NCI-H1105 treated with DMSO at 0.1 percent for 48 hours (cell line): Measurements from ENCODE around the gene RPL14.
"Not testable (repeated sequence)": the region's sequence is repeated elsewhere in the genome, so short reads cannot be mapped to it uniquely, and the experiment has no call there.

Experiments used
- DNase-seq: peaks from one replicate; lab custom pipeline; 2025; lab: John Stamatoyannopoulos, UW

The RPL14 gene

DNA sequence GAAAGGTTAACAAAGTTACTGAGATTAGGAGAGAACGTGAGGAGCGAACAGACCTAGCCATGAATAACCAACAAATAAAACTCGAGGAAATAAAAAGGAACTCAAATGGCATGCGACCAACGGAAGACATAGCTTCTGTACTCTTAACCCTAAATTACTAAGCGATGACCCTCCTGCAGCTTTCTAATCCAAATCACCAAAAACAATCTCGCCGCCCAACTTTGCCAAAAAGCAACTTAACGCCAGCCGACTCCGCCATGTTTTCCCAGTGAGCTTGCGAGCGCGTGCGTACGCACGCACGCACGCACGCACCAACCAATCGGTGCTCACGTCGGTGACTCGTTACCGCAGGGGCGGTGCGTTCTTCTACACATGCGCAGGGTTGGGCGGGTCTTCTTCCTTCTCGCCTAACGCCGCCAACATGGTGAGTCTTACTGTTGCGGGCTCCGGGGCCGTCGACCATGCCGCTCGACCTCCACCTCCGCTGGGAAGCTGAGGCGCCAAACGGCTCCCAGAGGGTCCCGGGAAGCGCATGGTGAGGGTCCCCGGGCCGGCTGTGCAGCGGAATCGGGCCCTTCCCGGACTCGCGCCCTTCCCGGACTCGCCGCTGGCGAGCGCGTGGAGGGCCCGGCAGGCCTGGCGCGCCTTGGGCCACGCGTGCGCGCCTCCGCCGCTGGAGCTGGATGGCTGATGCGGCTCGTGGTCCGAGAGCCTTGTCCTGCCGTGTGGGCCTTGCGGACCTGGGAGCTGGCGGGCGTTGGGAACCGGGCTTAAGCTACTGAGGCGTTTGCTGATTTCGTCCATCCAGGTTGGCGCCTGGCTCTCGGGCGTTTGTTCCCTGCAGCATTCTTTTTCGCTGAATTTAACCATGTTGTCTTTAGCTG lies at the start of gene RPL14:
Gene RPL14 (plus strand): TSS at position 400 of the 884 bp plus-strand sequence. CDS start 133 bp downstream, at position 533.
- DNase-seq, result peak; percentile 74

GRCh38 chr3:40407611-40408010 lies 49.5 kb upstream of the RPL14 start:
- no peak for DNase-seq

DNA sequence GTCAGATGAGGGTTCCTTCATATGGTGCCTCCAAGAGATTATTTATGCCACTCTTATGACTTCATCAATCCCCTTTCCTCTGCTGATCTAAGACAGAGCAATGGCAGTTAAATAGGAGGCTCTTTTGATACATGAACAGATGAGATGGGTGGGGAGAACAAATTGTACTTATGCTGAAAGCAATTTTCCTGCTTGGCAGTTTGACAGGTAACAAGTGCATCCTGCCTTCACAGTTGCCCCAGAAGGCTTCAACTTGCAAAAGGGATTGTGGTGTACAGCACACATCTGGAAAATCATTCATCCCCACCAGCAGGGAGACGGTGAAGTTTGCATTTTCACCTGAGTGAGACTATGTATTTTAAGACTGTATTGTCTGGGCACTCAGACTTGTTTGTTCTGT lies 42.9 kb upstream of the RPL14 start:
- peak; percentile 35 for DNase-seq

GRCh38 chr3:40417845-40418543 lies 39.1 kb upstream of the RPL14 start:
- no peak for DNase-seq

- DNase-seq, result no peak
Observed at GRCh38 chr3:40422861-40423260, 34.3 kb upstream of the RPL14 start.

DNA sequence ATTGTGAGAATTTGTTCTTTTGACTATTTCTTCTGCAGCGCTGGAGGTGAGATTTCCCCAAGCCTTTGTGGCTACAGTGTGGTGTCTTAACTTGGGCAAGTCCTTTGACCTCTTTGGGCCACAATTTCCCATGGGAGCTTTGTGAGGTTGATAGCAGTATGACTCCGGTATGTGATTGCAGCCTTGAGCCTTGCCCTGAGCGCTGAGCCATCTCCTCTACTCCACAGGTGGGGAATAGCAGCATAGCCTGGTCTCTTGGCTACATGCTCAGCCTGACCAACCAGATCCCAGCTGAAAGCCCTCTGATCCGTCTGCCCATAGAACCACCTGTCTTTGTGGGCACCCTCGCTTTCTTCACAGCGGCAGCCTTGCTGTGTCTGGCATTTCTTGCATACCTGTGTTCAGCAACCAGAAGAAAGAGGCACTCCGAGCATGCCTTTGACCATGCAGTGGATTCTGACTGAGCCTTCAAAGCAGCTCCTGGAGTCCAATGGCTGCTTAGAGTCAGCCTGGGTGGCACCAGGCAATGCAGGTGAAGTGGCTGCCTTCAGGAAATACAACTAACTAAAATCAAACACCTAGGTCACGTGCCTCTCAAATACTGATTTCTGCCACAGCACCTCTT lies 30.0 kb upstream of the RPL14 start:
- no peak for DNase-seq

DNA sequence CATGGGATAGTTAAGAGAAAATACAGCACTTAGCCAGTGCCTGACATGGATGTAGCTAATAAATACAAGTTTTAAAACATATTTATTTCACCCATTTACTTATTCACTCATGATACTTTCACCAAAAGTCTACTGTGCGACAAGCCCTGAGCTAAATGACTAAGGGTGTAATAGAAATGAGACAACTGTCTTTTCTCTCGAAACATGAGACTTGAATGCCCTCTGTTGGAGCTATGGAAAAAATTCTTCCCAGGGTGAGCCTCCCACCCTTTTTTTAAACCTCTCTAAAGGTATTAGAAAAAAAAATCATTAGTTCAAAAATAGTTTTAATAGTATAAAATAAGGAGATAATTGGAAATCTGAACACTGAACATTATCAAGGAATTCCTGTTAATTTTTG lies 24.3 kb upstream of the RPL14 start:
- DNase-seq, result no peak

GRCh38 chr3:40437889-40438288 lies 19.2 kb upstream of the RPL14 start:
- no peak for DNase-seq

DNA sequence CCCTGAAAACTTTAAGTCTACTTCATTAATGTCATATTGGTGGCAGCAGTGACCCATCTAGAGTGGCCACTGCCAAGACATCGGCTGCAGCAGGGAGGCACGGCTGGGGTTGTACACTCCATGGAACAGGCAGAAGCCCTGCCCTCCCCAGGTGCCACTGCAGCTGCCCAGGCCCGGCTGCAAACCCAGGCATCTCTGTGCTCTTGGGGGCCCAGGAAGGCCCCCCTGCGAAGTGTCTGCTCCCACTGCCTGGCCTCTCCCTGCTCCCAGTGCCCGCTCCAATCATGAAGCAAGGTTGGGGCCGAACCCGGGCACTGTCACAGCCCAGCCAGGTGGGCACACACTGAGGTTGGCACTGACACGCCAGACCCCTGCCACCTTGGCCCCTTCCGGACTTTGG lies 12.1 kb upstream of the RPL14 start:
- DNase-seq, result no peak

- no peak for DNase-seq
Observed at GRCh38 chr3:40445880-40446279, 11.3 kb upstream of the RPL14 start.

- DNase-seq, result no peak
Observed at GRCh38 chr3:40450438-40450837, 6.7 kb upstream of the RPL14 start.

DNA sequence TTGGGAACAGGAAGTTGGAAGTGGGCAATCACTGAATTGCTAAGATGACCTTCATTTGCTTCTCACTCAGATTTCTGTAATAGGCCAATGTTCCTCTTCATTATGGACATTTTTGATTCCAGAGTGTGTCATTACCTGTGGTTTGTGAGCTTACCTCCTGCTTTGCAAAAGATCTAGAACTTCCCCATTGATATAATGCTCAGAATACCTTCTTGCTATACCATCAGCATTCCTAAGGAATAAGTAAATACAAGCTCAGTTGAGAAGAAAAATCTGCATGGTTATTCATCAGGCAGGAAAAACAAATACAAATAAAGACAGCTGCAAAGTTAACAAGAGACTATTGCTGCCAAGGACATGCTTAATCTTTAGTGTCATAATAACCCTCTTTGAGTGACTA lies 5.6 kb upstream of the RPL14 start:
- DNase-seq, result no peak

DNA sequence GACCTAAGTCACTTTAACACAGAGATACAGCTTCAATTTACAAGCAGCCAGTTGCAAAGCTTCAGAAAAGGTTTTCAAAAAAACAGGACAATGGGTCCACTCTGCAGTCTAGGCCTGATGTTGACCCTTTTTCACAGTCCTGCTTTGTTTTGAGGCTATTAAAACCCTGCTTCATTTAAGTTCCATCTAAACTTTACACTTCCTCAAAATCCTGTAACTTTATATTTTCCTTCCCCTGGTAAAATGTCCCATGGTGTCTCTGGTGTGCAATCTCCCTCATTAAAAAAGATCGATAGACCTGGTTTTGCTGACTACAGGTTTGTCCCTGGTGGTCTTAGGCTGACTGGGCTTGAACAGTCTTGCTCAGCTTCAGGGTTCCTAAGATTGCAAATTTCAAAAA lies 5.1 kb upstream of the RPL14 start:
- no peak for DNase-seq

DNA sequence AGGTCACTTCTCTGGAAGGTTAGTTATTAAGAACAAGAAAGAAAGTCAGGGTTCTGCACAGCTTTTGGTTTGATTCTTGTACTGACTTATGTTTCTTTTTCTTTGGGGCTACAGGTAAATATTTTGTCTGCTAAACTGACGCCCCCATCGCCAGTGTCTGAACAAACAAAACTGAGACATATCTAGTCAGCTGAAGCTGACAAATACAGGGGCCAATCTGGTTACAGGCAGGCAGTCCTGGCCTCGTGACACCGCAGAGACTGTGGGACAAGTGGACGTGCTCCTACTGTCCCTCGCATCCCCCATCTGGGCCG lies 4.6 kb upstream of the RPL14 start:
- no peak for DNase-seq

DNA sequence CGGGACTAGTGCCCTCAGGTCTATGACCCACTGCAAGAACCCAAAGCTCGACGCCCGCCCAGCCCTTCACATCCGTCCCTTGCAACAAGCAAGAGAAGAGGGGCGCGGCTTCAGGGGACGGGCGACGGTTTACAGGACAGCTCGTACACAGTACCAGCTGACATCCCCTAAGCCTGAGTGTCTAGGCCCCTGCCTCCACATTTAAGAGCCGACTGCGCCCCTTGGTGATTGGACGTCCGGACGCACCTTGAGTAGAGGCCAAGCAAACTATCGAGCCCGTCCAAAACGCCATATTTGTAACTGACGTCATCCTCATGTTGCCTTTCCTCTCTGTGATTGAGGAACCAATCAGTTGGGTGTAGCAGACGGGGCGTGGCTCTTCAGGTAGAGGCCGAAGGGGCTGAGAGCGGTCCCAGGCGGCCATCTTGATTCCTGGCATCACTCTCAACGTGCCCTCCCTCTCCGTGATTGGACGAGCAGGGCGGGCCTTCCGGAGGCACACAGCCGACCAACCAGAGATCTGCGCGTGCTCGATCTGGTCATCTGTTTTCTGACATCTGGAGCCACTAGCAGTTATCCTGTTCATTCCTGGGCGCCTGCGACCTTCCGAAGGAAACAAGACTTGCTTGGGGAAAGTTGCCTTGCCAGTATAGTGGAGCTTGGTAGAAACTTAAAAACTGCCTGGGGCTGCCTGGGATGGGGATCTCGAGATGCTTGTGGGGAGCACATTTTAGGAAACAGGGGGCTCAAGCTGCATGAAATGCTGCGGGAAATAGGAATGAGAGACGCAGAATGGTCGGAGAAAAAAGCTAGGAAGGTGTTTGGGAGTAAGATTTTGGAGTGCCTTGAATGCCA lies 4.0 kb upstream of the RPL14 start:
- DNase-seq, result peak; percentile 95

- DNase-seq, result no peak
Observed at GRCh38 chr3:40453933-40454332, 3.2 kb upstream of the RPL14 start.

DNA sequence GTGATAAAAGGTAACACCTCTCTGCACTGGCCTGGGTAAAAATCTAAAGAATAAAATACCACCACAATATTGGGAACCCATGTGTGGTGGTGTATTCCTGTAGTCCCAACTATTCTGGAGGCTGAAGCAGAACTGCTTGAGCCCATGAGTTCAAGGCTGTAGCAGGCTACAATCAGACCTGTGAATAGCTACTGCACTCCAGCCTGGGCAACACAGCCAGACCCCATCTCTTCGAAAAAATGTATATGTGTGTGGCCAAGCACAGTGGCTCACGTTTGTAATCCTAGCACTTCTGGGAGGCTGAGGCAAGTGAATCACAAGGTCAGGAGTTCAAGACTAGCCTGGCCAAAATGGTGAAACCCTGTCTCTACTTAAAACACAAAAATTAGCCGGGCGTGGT lies 1.8 kb upstream of the RPL14 start:
- no peak for DNase-seq

DNA sequence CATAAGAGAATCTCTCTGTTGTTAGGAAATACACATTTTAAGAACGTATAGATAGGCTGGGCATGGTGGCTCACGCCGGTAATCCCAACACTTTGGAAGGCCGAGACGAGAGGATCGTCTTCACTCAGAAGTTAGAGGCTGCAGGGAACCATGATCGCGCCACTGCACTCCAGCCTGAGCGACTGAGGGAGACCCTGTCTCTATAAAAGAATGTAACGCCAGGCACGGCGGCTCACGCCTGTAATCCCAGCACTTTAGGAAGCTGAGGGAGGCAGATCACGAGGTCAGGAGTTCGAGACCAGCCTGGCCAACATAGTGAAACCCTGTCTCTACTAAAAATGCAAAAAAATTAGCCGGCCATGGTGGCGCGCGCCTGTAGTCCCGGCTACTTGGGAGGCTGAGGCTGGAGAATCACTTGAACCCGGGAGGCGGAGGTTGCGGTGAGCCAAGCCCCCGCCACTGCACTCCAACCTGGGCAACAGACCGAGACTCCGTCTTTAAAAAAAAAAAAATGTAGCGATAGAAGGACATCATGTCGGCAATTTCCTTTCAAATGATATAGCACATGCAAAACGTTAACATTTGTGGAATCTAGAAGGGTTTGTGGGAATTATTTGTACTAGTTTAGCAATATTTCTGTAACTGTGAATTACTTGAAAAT lies 730 bp upstream of the RPL14 start:
- DNase-seq, result no peak

- no peak for DNase-seq
Observed at GRCh38 chr3:40458473-40458872, 1.3 kb downstream of the RPL14 start.

DNA sequence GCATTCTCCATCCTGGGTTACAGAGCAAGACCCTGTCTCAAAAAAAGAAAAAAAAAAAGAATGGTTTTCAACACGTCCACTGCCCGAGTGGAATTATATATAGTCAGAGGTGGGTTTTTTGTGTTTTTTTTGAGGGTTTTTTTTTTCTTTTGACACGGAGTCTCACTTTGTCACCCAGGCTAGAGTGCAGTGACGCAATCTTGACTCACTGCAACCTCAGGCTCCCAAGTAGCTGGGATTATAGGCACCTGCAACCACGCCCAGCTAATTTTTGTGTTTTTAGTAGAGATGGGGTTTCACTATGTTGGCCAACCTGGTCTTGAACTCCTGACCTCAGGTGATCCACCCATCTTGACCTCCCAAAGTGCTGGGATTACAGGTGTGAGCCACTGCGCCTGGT lies 3.3 kb downstream of the RPL14 start:
- DNase-seq, result not testable (repeated sequence)

- DNase-seq, result no peak
Observed at GRCh38 chr3:40461161-40461560, 4.0 kb downstream of the RPL14 start.

- DNase-seq, result not testable (repeated sequence)
Observed at GRCh38 chr3:40462838-40463237, 5.7 kb downstream of the RPL14 start.
